PFSK-1 (cell line): ENCODE results near the gene CEP55.

Source experiments
- FOXP2 ChIP-seq: optimal IDR thresholded peaks from 2 replicates; pipeline ENCODE3; 2011; ENCODE audit warnings: borderline replicate concordance, control low read depth, inconsistent platforms; ENCODE audit not compliant: insufficient read depth; ENCODE audit errors: extremely low read length, extremely low read depth
- POLR2AphosphoS5 ChIP-seq: IDR thresholded peaks from 2 replicates; pipeline ENCODE4 v1.6.1; 2012; ENCODE audit warnings: low read depth, mild to moderate bottlenecking, control low read depth, low read length, moderate library complexity
- SIN3A ChIP-seq: IDR thresholded peaks from 2 replicates; pipeline ENCODE4 v1.6.1; 2012; ENCODE audit warnings: mild to moderate bottlenecking, low read length, moderate library complexity, borderline replicate concordance; ENCODE audit not compliant: insufficient read depth
- TAF1 ChIP-seq: IDR thresholded peaks from 2 replicates; pipeline ENCODE4 v1.6.1; 2012; ENCODE audit warnings: low read length, control low read depth, borderline replicate concordance; ENCODE audit not compliant: insufficient read depth
- TF ChIP-seq, protein P1 (sequence below), 2 experiments: IDR thresholded peaks; 2 replicates each; pipeline versions ENCODE4 v1.6.1 to v1.8.0; 2011 to 2012; ENCODE audit warnings: low read depth in 2 of 2, low read length in 2 of 2, control low read depth in 1 of 2, inconsistent platforms in 1 of 2, mild to moderate bottlenecking in 1 of 2, moderate library complexity in 1 of 2; ENCODE audit not compliant: insufficient read depth in 1 of 2

Gene CEP55

DNA sequence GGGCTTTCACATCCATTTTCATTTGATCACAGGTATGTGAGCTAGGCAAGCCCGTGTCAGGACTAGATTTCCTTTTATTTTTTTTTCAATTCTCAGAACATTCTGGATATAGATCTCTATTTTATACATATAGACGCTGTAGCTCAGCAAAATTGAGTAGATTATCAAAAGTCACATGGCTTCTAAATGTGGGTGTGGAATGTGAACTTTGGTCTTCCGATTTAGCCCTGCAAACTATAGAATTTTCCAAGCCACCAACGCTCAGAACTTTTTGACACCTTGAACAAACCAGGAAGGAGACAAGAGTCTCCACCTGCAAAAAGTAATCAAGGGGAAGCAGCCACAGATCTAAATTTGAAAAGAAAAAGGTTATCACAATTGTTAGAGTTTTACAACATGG is 54.2 kb downstream of the CEP55 start:
- TF ChIP-seq POLR2AphosphoS5 (no peak), SIN3A (no peak), FOXP2 (no peak), TAF1 (no peak)
- TF ChIP-seq, protein P1, sequence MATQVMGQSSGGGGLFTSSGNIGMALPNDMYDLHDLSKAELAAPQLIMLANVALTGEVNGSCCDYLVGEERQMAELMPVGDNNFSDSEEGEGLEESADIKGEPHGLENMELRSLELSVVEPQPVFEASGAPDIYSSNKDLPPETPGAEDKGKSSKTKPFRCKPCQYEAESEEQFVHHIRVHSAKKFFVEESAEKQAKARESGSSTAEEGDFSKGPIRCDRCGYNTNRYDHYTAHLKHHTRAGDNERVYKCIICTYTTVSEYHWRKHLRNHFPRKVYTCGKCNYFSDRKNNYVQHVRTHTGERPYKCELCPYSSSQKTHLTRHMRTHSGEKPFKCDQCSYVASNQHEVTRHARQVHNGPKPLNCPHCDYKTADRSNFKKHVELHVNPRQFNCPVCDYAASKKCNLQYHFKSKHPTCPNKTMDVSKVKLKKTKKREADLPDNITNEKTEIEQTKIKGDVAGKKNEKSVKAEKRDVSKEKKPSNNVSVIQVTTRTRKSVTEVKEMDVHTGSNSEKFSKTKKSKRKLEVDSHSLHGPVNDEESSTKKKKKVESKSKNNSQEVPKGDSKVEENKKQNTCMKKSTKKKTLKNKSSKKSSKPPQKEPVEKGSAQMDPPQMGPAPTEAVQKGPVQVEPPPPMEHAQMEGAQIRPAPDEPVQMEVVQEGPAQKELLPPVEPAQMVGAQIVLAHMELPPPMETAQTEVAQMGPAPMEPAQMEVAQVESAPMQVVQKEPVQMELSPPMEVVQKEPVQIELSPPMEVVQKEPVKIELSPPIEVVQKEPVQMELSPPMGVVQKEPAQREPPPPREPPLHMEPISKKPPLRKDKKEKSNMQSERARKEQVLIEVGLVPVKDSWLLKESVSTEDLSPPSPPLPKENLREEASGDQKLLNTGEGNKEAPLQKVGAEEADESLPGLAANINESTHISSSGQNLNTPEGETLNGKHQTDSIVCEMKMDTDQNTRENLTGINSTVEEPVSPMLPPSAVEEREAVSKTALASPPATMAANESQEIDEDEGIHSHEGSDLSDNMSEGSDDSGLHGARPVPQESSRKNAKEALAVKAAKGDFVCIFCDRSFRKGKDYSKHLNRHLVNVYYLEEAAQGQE (IDR thresholded peaks at IDR 0.05; ENCODE audit: insufficient read depth in 1 of 2, low read depth in 2 of 2, low read length in 2 of 2) = no peak

DNA sequence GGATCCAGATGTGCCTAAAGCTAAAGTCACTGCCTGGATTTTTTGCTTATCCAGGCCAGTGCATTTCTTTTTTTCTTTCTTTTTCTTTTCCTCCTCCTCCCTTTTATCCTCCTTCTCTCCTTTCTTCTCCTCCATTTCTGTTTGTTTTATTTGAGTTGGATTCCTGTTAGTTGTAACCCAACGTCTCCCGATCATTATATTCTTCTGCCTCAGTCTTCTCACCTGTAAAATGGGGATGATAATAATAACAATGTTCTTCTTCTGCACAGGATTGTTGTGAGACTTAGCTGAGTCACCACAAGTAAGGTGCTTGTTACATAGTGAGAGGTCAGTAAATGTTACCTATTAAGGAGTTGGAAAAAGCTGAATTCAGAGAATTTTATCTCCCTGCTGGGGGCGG is 56.4 kb downstream of the CEP55 start:
- no peak for TF ChIP-seq TAF1
- TF ChIP-seq SIN3A = no peak
- TF ChIP-seq, protein P1 (IDR thresholded peaks at IDR 0.05; ENCODE audit: insufficient read depth in 1 of 2, low read depth in 2 of 2, low read length in 2 of 2) = no peak
- TF ChIP-seq POLR2AphosphoS5 = no peak
- no peak for TF ChIP-seq FOXP2

DNA sequence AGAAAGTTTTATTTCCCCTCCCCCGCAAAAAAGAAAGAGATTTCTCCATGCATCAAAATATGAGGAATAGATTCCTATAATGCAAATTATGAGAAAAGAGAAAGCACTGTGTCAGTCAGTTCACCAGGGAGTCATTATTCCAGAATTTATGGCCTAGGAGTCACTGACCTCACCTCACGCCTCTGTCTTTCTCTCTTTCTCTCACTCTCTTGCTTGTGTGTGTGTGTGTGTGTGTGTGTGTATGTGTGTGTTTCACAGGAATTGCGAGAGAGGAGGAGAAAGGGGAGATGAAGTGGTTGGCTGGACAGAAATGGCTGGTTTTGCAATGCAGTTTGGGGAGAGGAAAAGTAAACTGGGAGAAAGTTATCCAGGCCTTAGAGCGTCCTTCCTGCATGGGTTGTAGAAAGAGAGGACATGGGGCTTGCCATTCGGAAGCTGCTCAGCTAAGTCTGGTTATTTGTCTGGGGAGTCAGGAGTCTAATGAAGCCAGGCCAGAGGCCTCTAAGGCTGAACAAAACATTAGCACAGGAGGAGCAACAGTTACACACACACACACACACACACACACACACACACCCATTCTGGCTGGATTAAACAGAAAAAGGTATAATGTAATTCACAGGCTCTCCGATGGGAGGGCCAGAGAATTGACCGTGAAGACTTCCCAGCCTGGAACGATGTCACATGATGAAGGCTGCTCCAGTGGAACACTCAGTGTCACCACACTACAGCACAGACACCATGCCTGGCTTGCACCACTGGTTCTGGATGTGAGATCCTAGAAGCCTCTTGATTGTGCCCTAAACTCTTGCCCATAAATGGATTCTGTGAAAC is 57.3 kb downstream of the CEP55 start:
- TF ChIP-seq, protein P1 (IDR thresholded peaks at IDR 0.05; ENCODE audit: insufficient read depth in 1 of 2, low read depth in 2 of 2, low read length in 2 of 2) = no peak
- TF ChIP-seq TAF1 (no peak), FOXP2 (no peak), POLR2AphosphoS5 (no peak), SIN3A (no peak)

DNA sequence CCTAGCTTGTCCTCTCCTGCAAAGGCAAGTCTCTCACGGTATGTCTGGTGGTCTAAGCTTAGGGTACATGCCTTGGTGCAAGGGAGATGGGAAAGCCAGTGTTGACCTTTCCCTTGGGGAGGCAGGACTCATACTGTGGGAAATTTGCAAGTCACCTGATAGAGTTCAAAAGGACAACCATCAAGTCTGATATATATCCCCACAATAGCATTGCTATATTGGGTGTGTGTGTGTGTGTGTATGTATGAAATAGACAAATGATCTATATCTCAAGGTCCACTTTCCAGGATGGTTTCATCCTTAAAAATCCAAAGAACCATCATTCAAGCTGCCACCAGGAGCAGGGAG is 57.9 kb downstream of the CEP55 start:
- TF ChIP-seq POLR2AphosphoS5 (no peak), SIN3A (no peak), TAF1 (no peak), FOXP2 (no peak)
- TF ChIP-seq, protein P1 (IDR thresholded peaks at IDR 0.05; ENCODE audit: insufficient read depth in 1 of 2, low read depth in 2 of 2, low read length in 2 of 2) = no peak

DNA sequence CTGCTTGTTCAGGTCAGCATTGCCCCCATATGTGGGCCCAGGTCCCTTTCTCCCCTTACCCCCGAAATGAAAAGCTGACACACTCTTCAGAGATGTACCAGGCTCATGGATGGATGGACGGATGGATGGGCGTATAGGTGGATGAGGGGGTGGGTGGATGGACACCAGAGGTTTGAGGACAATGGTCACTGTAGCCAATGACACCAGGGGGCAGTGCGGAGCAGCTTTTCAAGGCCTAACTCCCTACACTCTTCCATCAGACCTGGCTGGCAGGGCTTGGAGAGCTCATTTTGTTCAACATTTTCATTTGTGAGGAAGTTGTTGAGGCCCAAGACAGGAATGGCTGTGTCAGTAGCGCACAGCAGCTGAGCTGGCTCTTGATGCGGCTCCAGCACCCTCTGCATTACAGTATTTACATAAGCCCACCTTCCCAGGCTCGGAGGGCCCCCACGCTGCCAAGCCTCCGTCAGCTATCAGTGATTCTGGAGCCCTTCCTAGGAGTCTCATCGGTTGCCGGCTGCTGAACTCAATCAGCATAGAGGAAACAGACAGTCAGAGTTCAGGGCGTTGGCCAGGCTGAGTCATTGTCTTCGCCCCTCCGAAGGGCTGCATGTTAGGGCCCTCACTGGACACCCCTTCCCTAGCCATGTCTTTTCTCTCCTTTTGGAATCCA is 58.5 kb downstream of the CEP55 start:
- TF ChIP-seq FOXP2 (no peak), SIN3A (no peak), TAF1 (no peak), POLR2AphosphoS5 (no peak)
- TF ChIP-seq, protein P1 (IDR thresholded peaks at IDR 0.05; ENCODE audit: insufficient read depth in 1 of 2, low read depth in 2 of 2, low read length in 2 of 2) = no peak
